Measurements from ENCODE around the gene PLEKHM1.
A peak's percentile ranks its signal among the peaks of the same experiment; 100 is the strongest.
"Not testable (repeated sequence)": the region's sequence is repeated elsewhere in the genome, so short reads cannot be mapped to it uniquely, and the experiment has no call there.

Gene PLEKHM1

DNA sequence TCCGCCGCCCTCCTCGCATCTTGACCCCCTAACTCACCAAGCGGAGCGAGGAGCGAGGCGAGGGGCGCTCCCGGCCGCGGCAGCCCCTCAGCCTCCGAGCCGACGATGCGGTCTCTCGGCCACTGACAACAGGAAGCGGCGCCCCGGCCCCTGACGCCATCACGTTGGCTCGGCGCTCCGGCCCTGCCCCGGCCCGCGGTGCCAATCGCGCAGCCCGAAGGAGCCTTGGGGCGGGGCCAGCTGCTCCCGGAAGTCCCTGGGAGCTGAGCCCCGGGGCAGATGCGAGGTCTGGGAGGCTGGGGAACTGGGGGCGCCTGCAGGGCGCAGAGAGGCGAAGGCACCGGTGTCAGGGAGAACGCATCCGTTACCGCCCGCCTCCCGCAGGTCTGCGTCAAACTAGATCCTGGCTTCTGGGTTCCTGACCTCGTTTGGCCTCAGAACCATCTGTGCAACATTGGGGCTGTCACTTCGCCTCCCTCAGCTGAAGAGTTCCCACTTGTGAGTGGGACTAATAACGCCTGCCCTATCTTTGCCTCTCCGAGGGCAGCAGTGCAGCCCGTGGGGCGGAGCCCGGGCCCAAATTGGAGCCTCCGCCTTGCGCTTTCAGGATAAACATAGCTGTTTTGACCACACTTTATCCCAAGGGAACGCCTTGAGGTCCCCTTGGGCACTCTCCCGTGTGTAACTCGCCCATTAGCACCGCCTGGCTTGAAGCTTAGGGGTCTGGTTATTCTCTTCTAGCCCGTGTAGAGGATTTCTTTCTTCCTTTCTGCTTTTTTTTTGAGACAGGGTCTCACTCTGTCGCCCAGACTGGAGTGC lies at the start of gene PLEKHM1:
PLEKHM1 (minus strand) TSS at position 107 of the 819 bp plus-strand sequence. CDS start 8,237 bp downstream, outside the sequence.
- DNase-seq, result peak; percentile 74 to 75

- DNase-seq, result not testable (repeated sequence)
These were observed 47.6 kb upstream of the PLEKHM1 start for GRCh38 chr17:45538168-45538567.

DNA sequence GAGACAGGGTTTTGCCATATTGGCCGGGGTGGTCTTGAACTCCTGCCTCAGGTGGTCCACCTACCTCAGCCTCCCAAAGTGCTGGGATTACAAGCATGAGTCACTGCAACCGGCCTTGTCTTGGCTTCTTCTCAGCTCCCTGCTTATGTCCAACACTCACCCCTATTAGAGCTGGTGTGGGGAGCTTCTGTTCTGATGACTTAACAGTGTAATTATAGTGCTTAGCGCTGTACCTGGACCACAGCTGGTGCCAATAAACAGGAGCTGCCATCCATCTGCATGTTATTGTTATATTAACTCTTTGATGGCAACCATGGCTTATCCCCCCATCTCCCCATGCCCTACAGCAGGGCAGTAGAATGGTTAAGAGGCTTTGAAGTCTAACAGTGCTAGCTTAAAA lies 15.6 kb upstream of the PLEKHM1 start:
- not testable (repeated sequence) for DNase-seq

DNA sequence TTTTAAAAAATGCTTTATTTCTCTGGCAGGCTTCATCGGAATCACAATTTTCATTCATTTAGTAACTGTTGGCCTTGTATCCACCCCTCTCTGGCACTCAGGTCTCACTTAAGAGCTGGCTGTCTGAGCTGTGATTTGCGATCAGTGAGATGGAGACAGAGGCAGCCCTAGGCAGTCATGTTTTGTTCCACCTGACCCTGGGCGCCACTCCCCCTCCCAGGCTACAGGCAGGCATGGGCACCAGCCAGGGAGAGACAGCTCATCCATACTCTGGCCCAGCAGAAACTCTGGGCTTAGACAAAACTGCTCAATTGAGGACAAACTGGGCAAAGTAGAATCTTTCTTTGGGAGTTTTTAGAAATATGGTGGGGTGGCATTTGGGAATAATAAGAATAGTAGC lies 14.7 kb upstream of the PLEKHM1 start:
- not testable (repeated sequence) for DNase-seq

DNA sequence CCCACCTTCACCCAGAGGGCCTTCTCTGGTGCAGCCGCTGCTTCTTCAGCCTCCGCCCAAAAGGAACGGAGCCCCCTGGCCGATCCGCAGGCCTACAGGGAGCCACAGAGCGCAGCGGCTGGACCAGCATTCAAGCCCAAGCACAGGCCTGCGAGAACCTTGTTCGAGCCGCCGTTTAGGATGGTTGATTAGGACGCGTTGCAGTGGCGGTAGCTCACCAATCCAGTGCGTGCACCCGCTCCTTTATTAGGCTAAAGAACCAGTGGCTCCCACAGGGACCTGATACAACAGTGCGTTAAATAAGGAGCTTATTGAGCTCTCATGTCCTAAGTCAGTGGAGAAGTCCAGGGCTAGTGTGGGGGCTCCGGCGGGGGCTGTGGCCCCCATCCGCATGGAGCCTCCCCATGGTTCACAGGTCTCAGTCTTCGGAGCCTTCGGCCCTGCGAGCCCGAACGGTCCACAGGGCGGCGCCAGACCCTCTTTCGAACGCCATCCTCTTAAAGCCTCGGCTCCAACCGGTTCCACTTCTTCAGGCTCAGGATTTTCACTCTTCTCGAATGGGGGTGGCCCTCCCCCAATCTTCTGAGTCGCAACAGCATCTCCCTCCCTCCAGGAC lies 10.7 kb upstream of the PLEKHM1 start:
- DNase-seq, result not testable (repeated sequence)

- DNase-seq, result peak; percentile 33 to 50
These were observed 10.0 kb upstream of the PLEKHM1 start for GRCh38 chr17:45500478-45500877.

DNA sequence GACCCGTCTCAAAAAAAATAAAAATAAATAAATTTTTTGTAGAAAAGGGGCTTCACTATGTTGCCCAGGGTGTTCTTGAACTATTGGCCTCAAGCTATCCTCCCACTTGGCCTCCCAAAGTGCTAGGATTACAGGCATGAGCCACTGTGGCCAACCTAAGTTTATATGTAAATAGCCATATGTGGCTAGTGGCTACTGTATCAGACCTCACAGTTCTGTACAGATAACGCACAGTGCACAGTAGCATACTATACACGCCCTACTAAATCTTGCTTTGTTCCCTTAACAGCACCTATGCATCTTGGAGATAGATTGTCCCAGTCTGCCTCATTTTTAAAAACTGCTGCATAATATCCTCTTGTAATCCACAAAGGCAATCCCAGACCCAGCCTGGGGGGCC lies 8.7 kb upstream of the PLEKHM1 start:
- DNase-seq, result not testable (repeated sequence)

DNA sequence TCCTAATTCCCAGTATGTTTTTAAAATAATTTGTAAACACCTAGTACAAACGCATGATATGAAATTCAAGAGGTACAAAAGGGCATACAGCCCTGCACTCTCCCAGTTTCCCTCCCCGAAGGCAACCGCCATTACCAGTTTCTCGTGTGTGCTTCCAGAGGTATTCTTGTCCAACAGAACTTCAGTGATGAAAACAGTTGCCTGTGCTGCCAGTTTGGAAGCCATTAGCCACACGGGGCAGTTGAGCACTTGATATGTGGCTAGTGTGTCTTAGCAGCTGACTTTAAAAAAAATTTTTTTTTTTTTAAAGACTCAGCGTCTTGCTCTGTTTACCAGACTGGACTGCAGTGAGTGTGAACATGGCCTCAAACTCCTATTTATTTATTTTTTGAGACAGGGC lies 7.9 kb upstream of the PLEKHM1 start:
- not testable (repeated sequence) for DNase-seq

- not testable (repeated sequence) for DNase-seq
These were observed 6.9 kb upstream of the PLEKHM1 start for GRCh38 chr17:45497449-45497848.

GRCh38 chr17:45496507-45496906 lies 6.0 kb upstream of the PLEKHM1 start:
- not testable (repeated sequence) for DNase-seq

DNA sequence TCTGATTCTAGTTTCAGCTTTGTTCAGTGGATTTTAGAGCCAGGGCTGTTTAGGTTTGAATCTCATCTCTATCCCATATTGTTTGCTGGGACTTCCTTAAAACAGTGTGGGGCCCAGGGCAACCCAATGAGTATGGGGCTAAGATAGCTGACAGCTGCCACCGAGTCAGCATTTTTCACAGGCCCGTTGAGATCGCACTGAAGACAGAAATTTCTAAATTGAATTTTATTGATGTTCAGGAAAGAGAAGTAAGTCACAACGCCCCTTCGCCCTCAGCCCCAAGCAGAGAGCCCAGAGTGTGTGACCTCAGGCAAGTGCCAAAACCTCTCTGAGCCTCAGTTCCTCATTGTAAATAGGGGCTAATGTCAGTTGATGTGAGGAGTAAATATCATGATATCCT lies 4.0 kb upstream of the PLEKHM1 start:
- DNase-seq, result peak in 1 of 2 donors; percentile 10

GRCh38 chr17:45492156-45492555 lies 1.6 kb upstream of the PLEKHM1 start:
- not testable (repeated sequence) for DNase-seq

GRCh38 chr17:45490198-45490597 lies 323 bp downstream of the PLEKHM1 start:
- not testable (repeated sequence) for DNase-seq

- peak; percentile 68 to 73 for DNase-seq
These were observed 2.8 kb downstream of the PLEKHM1 start for GRCh38 chr17:45487704-45488103.

GRCh38 chr17:45483591-45484216 lies 6.8 kb downstream of the PLEKHM1 start:
- not testable (repeated sequence) for DNase-seq

DNA sequence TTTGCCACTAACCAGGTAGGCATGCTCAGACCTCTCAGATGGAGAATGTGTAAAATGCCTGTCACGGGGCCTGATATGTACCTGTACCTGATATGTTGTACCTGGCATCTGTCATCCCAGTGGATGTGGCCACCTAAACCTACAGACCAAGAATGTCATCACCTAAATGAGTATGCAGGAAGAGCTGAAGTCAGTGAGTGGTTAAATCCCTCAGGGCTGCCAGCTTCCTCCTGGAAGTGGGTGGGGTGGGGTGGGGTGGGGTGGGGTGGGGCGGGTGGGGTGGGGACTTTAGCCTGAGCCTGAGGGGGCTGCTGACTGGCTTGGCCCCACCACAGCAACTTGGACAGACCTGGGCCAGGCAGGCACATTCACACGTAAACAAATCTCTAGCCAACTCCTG lies 7.3 kb downstream of the PLEKHM1 start:
- not testable (repeated sequence) for DNase-seq

GRCh38 chr17:45482317-45482716 lies 8.2 kb downstream of the PLEKHM1 start:
- DNase-seq, result not testable (repeated sequence)

DNA sequence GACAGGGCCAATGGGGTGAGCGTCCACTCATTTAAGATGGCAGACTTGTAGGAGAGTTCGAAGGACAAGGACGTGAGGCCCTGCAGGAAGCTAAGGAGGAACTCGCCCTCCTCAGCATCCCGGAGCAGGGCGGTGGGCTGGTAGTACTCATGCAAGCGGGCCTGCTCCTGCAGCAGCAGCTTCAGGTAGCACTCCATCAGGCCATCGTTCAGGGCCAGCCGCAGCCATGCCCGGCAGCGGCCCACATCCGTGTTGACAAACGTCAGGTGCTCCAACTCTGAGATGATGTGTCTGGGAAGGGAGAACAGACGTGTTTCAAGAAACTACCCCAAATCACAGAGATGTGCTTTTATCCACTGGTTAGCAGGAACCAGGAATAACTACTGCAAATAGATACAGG lies 15.1 kb downstream of the PLEKHM1 start:
- DNase-seq, result not testable (repeated sequence)

DNA sequence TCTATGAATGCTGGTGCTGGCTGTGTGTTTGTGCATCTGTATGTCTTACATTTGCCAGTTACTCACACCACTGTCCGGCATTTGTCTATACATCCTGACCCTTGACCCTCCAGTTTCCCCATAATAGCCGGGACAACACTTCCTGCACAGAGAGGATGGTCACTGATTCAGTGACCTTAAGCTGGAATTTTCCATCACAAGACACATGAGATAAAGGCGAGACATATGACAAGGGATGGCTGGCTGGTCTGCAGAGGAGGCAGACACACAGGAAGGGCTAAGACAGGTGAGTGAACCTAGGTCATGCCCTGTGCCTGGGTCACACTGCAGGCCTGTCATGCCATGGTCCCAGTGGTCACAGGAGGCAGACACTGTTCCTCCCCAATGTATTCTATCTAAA lies 18.3 kb downstream of the PLEKHM1 start:
- not testable (repeated sequence) for DNase-seq

DNA sequence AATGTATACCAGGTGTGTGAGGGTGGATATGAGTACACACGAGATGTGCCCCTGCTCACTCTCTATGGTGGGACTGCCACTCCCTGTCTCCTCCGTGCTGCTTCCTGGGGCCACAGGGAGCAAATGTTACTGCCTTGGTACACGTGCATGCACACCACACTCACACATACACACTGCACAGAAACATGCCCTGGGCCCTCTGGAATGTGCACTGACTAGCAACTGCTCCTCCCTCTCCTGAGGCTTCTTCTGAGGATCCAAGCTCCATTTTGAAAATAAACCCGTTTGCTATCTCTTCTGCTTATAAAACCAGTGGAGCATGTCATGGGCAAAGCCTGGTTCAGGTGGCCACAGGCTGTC lies 21.3 kb downstream of the PLEKHM1 start:
- DNase-seq, result not testable (repeated sequence)

- not testable (repeated sequence) for DNase-seq
These were observed 22.0 kb downstream of the PLEKHM1 start for GRCh38 chr17:45468293-45469203.

DNA sequence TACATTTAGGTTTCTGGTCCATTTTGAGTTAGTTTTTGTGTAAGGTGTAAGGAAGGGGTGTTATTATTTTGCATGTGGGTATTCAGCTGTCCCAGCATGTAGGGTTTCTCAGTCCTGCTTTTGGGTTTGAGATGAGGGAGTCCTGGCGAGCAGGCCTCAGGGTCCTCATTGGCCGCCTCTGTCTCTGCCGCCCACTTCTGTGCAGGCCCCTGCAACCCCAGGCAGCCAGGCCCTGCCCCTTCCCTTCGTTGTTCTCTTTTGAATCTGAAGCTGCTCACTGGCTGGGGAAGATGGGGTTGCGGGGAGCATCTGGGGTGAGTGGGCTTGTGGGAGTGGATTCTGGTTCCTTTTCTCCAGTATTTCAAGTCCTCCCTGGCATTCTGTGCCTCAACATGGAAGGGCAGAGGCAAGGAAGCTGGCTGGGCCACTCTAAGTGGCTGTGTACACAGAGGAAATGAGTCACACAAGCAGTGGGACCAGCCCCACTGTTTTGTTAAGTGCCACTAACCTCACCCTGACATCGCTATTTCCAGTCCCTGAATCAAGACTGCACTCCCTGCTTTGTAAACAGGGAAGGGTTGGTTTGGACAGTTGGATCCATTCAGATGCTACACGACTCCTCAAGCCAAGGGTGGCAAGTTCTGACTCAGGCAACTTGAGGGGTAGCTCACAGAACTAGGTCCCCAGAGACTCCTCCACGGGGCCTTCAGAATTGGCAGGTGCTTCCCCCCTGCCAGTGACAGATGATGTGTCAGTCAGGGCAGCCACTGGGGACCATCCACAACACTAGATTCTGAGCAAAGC lies 28.8 kb downstream of the PLEKHM1 start:
- DNase-seq, result peak; percentile 67 to 75

All from inflammatory macrophage treated with lipopolysaccharide for 1 hour (primary cell).